Ascending aorta (tissue), 2 donors: ENCODE measurements around the gene MAT2A. TPM values are rescaled to one million over a fixed set of nuclear protein-coding genes. Genes with fewer than 3 reads are reported as not detected.

Experiments
- DNase-seq, 2 donors: peaks; one replicate each; pipeline ENCODE4 v3.0.0-alpha.2; 2019; ENCODE audit warnings: low spot score in 2 of 2
- H3K27ac ChIP-seq, 2 donors: fragments of 200-600 bp; sonication (generic); one replicate each; pipeline ENCODE4 v1.5.1; 2016 to 2017; ENCODE audit warnings: mild to moderate bottlenecking in 1 of 2
- H3K27me3 ChIP-seq: fragments of 200-600 bp; sonication (generic); one replicate; pipeline ENCODE4 v1.5.1; 2017
- H3K36me3 ChIP-seq, 2 donors: fragments of 200-600 bp; sonication (generic); one replicate each; pipeline ENCODE4 v1.5.1; 2016
- H3K4me1 ChIP-seq, 2 donors: fragments of 200-600 bp; sonication (generic); one replicate each; pipeline ENCODE4 v1.5.1; 2016 to 2017; ENCODE audit warnings: mild to moderate bottlenecking in 1 of 2
- H3K4me3 ChIP-seq, 2 donors: fragments of 200-600 bp; sonication (generic); one replicate each; pipeline ENCODE4 v1.5.1; 2016 to 2017; ENCODE audit warnings: mild to moderate bottlenecking in 1 of 2
- H3K9me3 ChIP-seq, 2 donors: fragments of 200-600 bp; sonication (generic); one replicate each; pipeline ENCODE4 v1.5.1; 2016
- intact Hi-C: fragments of 100-400 bp; cut with DNase I; formaldehyde crosslinking; loops from one replicate; pipeline ENCODE4 v1.15.1; 2023
- total RNA-seq: library from RNA; depleted of rRNA; stranded (reverse); fragments of >200 nt; gene quantifications from one replicate; pipeline ENCODE4 v1.1.0, GENCODE V29; 2016
- TF ChIP-seq, protein P1 (sequence below), 3 experiments: fragments of 200-600 bp in 2 of 3; fragments of 450-650 bp in 1 of 3; sonication (generic) in 2 of 3; IDR thresholded peaks; one replicate each; pipeline ENCODE4 v1.5.1; 2016 to 2019; ENCODE audit warnings: antibody characterized with exemption in 3 of 3, mild to moderate bottlenecking in 1 of 3, moderate library complexity in 1 of 3

Gene MAT2A
- total RNA-seq, 1 donor from 2014 or later, result 91.7 TPM

DNA sequence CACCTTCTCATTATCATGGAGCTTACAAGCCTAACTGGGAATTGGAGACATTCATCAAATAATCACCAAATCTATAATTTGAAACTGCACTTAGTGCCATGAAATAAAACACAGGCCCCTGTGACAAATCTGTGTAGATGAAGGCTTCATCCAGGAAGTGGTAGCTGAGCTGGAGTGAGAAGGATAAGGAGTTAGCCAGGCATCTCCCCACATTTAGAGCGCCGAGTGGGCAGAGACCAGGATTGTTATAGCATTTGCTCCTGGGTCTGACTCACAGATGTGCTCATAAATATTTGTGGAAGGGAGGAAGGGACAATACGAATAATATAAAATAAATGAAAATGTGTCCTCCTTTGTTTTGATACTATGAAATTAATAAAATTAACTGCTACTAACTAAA is 2.5 kb upstream of the MAT2A start:
- H3K27ac ChIP-seq, result peak overlapping the region; percentile 98 to 99
- intact Hi-C loops, result loop anchor here (5.0 kb wide), 1 partner anchor 404 kb away; the partner anchor contains the start of gene TCF7L1
- no peak for DNase-seq

DNA sequence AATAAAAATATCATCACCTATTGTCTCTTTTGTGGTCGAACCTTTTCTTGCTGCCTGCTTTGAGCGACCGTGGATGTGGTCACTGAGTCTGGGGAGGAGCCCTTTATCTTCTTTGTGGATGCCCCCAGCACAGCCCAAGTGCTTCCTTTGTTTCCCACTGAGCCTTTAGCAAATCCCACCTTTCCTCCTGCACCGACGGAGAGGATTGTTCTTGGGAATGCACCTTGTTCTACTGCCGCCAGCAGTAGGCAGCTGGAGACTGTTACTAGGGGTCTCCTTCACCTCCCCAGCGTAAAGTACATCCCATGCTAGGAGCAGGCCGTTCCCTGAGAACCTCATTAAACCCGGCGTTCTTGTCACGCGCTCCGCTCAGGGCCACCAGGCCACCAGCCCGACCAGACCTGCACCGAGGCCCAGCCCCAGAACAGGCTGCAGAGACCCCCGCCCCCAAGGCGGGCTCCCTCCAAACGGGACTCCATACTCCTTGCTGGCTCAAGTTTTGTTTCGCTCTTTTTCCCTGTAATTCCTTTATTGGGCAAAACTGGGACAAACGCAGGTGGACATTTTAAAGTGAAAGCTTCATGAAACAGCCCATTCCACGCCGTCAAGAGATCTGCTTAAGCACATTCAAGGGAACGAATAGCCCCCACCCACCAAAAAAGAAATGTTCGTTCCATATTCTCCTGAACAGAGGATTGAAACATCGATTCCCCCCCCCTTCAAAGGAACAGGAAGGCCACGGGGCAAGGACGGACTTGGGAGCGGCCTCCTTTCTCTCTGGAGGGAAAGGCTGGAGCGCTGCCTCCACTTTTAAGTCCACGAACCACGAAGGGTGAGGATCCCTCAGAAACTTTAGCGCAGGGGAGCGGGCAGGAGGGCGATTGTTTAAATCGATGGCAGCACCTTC is 1.1 kb upstream of the MAT2A start:
- Histone ChIP-seq H3K4me3 (peak overlapping the region; percentile 82 to 89), H3K36me3 (peaks cover 18 to 20% of the 10 kb centered on the region in 2 donors), H3K9me3 (no peaks in the 10 kb centered on the region), H3K27me3 (no peaks in the 10 kb centered on the region), H3K27ac (peak overlapping the region; percentile 98 to 99), H3K4me1 (peaks cover 2 to 37% of the 10 kb centered on the region in 2 donors)
- TF ChIP-seq, protein P1, sequence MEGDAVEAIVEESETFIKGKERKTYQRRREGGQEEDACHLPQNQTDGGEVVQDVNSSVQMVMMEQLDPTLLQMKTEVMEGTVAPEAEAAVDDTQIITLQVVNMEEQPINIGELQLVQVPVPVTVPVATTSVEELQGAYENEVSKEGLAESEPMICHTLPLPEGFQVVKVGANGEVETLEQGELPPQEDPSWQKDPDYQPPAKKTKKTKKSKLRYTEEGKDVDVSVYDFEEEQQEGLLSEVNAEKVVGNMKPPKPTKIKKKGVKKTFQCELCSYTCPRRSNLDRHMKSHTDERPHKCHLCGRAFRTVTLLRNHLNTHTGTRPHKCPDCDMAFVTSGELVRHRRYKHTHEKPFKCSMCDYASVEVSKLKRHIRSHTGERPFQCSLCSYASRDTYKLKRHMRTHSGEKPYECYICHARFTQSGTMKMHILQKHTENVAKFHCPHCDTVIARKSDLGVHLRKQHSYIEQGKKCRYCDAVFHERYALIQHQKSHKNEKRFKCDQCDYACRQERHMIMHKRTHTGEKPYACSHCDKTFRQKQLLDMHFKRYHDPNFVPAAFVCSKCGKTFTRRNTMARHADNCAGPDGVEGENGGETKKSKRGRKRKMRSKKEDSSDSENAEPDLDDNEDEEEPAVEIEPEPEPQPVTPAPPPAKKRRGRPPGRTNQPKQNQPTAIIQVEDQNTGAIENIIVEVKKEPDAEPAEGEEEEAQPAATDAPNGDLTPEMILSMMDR (IDR thresholded peaks at IDR 0.05), result no peak
- peak in 1 of 2 donors; percentile 72 for DNase-seq
- intact Hi-C loops, result loop anchor here (1.0 to 5.0 kb wide), 5 partner anchors 23 to 406 kb away; partner anchors contain the start of genes GGCX, TCF7L1 and TMEM150A

More for the DNA sequence above, 2.5 kb upstream of the MAT2A start:
- H3K9me3 ChIP-seq, result no peaks in the 10 kb centered on the region
- H3K4me1 ChIP-seq, result peaks cover 2 to 25% of the 10 kb centered on the region in 2 donors
- peaks cover 6% of the 10 kb centered on the region in 2 donors for H3K36me3 ChIP-seq
- no peaks in the 10 kb centered on the region for H3K27me3 ChIP-seq
- peak overlapping the region in 1 of 2 donors; percentile 89 for H3K4me3 ChIP-seq
- TF ChIP-seq, protein P1 (IDR thresholded peaks at IDR 0.05), result no peak

DNA sequence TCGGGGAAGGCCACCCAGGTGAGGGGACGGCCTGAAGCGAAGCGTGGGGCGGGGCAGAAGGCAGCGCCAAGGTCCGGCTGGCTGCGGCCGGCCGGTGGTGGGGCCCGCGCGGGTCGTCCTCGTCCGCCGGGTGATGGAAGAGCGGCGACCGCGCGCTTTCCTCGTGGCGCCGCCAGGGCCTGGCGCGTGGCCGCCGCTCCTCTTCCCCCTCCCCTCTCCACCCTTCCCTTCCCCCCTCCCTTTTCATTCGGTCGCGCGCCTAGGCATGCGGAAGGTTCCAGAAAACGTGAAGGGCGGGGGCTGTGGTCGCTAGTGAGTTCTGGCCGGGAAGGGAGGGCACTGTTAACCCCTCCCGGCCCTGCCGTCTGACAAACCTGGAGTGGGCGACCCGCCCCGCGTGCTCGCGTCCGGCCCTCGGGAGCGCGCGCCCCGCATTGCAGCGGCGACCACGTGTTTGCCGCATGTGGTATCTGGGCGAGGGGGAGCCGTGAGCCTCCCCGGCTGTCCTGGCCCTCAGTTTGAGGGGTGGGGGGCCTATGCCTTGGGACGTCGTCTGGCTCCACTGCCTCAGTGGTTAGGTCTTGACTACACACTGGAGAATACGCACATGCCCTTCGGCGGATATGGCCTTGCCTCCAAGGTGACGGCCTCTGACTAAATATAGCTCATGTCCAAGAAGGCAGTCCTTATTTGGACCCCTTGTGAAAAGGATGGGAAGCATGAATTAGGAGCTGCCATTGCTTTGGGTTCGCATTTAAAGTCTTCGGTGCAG is 579 bp downstream of the MAT2A start:
- H3K4me1 ChIP-seq, result peaks cover 2 to 43% of the 10 kb centered on the region in 2 donors
- peaks cover 34 to 37% of the 10 kb centered on the region in 2 donors for H3K36me3 ChIP-seq
- H3K27ac ChIP-seq, result peak overlapping the region; percentile 98 to 99
- no peaks in the 10 kb centered on the region for H3K27me3 ChIP-seq
- TF ChIP-seq, protein P1 (IDR thresholded peaks at IDR 0.05), result no peak
- intact Hi-C loops, result loop anchor here (1.0 to 5.0 kb wide), 4 partner anchors 21 to 407 kb away; partner anchors contain the start of genes GGCX, TCF7L1 and TMEM150A
- peak in 1 of 2 donors; percentile 87 for DNase-seq
- H3K4me3 ChIP-seq, result peak overlapping the region; percentile 82 to 89
- H3K9me3 ChIP-seq, result no peaks in the 10 kb centered on the region

DNA sequence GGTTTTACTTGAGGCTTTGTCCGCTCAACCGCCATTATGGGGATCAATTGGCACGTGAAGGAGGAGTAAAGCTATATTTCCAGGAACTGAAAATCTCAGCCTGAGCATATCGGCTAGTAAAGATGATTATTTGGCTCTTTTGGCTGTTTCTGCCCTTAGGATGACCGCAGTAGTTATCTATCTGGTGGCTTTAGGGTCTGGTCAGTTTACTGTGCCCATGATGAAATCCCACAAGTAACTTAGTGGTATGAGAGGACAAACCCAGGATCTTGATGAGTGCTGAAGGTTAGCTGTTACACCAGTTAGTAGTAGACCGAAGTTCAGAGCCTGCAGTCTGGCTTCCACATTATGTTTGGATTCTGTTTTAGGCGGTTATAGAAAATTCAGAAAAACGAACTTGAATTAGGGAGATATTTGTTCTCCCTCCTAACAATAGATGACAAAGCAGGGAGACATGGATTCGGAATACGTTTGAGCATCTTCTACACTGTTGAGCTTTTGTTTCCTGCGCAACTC is 1.2 kb downstream of the MAT2A start:
- Histone ChIP-seq H3K4me3 (peak overlapping the region; percentile 82 to 89), H3K27me3 (no peaks in the 10 kb centered on the region), H3K4me1 (peaks cover 2 to 44% of the 10 kb centered on the region in 2 donors), H3K9me3 (no peaks in the 10 kb centered on the region), H3K27ac (peak overlapping the region; percentile 98 to 99), H3K36me3 (peaks cover 41 to 42% of the 10 kb centered on the region in 2 donors)
- DNase-seq, result no peak
- intact Hi-C loops, result no loop called here
- TF ChIP-seq, protein P1 (IDR thresholded peaks at IDR 0.05), result no peak

DNA sequence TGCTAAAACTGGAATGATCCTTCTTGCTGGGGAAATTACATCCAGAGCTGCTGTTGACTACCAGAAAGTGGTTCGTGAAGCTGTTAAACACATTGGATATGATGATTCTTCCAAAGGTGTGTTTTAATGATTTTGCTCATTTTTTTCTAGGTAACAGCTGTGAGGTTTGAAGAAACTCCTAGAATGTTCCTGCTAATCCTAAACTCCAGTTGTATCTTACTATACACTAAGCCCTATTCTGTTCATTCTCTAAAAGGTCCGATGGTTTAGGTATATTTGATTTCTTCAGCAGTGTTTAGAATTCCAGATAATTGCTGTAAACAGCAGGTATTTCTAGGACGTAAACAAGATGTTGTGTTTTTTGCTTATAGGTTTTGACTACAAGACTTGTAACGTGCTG is 2.3 kb downstream of the MAT2A start:
- Histone ChIP-seq H3K36me3 (peaks cover 47 to 52% of the 10 kb centered on the region in 2 donors), H3K4me3 (peak overlapping the region; percentile 82 to 89), H3K27ac (peak overlapping the region; percentile 34 to 98), H3K4me1 (peaks cover 2 to 36% of the 10 kb centered on the region in 2 donors), H3K27me3 (no peaks in the 10 kb centered on the region), H3K9me3 (no peaks in the 10 kb centered on the region)
- intact Hi-C loops, result no loop called here
- no peak for DNase-seq
- TF ChIP-seq, protein P1 (IDR thresholded peaks at IDR 0.05), result no peak
